Measurements from ENCODE around the gene GGT1.
A peak's percentile ranks its signal among the peaks of the same experiment; 100 is the strongest.
"Not testable (repeated sequence)": the region's sequence is repeated elsewhere in the genome, so short reads cannot be mapped to it uniquely, and the experiment has no call there.

Gene GGT1

DNA sequence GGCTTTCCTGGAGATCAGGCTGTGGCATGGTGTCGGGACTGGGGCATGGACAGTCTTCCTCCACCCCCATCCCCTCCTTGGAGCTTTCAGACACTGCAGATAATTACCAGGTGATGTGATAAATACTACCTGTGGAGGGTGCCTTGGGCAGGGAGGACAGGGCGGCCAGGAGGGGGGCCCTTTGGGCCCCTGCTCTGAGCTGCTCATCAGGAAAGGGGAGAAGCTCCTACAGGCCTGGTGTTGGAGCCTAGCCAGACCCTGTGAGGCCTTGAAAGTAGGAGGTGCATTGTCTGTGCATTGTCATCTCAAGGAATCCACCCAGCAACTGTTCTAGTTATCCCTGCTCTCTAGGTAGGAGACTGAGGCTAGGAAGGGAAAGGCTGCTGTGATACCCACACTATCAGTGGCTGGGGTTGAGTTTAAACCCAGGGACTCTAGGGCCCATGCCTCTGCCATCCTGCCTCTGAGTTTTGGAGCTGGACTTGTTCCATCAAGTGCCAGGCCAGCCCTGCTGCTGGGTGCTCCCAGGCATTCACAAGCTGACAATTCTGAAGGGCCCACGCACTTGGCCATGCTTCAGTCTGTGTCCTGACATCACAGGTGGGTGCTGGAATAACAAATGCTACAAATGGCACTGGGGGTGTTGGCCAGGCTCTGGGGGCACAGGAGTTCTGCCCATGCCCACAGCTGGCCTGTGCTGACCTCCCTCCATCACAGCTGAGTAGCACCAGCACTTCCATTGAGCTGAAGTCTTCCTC, 2.9 kb upstream of the GGT1 start:
- DNase-seq: not testable (repeated sequence)

- DNase-seq: no peak
Measured at GRCh38 chr22:24601217-24602104, 1.5 kb upstream of the GGT1 start.

DNA sequence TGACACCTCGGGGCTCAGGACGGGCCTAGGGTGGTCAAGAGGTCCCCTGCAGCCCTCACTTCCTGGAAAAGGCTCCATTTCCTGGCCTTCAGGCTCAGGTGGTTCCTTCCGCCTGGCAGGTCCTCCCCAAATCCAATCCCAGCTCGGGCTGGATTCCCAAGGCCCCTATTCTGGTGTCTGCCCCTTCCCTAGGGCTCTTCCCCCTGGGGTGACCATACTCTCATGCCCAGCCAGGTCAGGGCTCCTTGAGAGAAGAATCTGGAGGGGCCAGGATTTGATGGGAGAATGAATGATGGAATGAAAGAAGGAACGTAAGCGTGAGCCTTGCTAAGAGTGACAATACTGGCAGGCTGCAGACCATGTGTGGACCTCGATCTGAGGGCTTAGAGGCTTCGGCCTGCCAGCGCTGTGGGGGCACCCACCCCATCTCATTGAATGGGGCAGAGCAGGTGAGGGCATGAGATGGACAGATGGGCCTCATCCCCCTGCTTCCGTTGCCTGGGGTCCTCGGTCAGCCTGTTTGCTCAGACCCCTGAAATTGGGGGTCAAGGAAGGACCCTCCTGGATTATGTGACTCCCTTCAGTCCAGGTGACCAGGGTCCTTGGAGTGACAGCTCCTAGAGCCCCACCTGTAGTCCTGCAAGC, 766 bp upstream of the GGT1 start:
- not testable (repeated sequence) for DNase-seq

- DNase-seq: peak in 1 of 2 donors; percentile 52
Measured at GRCh38 chr22:24603770-24604629, 1.0 kb downstream of the GGT1 start.

DNA sequence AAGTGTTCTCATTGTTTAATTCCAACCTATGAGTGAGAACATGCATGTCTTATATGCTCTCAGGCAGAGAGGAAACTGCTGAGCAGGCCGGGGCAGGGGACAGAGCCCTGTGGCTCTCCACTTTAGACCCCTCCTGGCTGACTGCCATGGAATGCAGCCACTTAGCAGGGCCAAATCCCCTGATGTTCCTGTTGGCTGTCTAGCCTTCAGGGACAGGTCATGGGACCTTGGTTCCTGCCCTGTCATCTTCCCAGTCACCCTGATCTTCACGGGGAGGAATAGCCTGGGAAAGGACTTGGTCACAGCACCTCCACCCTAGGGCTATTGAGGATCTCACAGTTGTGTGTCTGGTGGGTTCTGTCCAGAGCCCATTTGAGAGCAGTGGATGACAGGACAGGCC, 3.3 kb downstream of the GGT1 start:
- not testable (repeated sequence) for DNase-seq

- DNase-seq: peak; percentile 42 to 58
Measured at GRCh38 chr22:24607429-24607983, 4.5 kb downstream of the GGT1 start.

- not testable (repeated sequence) for DNase-seq
Measured at GRCh38 chr22:24608327-24608726, 5.3 kb downstream of the GGT1 start.

GRCh38 chr22:24609888-24610287, 6.9 kb downstream of the GGT1 start:
- not testable (repeated sequence) for DNase-seq

- DNase-seq: not testable (repeated sequence)
Measured at GRCh38 chr22:24614794-24615193, 11.8 kb downstream of the GGT1 start.

DNA sequence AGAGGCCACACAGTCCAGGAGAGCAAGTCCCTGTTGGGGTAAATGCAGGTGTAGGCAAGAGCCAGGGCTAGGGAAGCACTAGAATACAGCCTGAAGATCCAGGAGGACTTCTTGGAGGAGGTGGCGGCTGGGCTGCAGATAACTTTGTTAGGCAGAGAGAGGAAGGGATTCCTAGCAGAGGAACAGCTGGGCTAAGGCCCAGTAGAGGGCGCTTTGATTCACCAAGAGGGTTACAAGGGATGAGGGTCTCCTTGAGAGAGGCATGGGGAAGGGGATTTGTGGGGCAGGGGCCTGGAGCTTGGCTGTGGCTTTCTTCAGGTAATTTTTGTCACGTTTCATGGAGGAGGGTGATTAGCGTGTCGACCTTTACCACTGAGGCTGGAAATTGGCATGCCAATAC, 18.3 kb downstream of the GGT1 start:
- not testable (repeated sequence) for DNase-seq

DNA sequence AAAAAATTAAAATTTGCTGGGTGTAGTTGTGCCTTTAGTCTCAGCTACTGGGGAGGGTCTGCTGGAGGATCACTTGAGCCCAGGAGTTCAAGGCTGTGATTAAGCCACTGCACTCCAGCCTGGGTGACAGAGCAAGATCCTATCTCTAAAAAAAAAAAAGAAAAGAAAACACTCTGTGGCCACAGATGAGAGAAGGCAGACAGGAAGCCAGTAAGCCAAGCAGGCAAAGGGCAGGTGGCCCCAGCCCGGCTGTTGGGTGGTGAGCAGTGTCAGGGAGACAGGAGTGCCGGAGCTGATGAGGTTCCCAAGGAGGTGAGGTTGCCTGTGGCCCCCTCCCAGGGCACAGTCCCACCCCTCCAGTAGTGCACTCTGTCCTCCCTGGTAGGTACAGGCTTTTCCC, 19.6 kb downstream of the GGT1 start:
- DNase-seq: peak in 1 of 2 donors; percentile 11

DNA sequence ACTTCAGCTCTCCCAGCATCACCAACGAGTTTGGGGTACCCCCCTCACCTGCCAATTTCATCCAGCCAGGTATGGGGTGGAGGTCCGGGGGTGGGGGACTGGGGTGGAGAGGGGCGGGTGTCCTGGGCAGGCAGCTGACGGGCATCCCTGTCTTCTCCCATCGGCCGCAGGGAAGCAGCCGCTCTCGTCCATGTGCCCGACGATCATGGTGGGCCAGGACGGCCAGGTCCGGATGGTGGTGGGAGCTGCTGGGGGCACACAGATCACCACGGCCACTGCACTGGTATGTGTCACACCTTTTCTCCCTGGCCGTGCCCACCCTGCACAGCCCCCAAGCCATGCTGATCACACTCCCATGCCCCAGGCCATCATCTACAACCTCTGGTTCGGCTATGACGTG, 24.9 kb downstream of the GGT1 start:
- not testable (repeated sequence) for DNase-seq

DNA sequence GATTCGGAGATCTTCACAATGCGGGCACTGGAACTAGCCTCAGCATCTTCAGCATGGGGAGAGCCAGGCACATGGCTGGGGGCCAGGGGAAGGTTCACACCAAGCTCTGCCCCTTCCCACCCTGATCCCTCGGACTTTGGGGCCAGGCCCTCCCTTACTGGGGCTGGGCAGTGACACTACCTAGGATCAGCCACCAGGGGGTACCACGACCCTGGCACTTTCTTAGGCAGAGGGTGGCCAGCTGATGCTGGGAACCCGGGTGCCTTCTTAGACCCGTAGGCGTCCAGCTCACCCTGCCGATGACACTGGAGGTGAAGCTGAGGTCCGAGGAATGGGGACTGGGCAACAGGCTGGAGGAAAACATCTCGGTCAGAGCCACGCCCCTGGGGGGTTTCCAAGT, 26.1 kb downstream of the GGT1 start:
- DNase-seq: not testable (repeated sequence)

DNA sequence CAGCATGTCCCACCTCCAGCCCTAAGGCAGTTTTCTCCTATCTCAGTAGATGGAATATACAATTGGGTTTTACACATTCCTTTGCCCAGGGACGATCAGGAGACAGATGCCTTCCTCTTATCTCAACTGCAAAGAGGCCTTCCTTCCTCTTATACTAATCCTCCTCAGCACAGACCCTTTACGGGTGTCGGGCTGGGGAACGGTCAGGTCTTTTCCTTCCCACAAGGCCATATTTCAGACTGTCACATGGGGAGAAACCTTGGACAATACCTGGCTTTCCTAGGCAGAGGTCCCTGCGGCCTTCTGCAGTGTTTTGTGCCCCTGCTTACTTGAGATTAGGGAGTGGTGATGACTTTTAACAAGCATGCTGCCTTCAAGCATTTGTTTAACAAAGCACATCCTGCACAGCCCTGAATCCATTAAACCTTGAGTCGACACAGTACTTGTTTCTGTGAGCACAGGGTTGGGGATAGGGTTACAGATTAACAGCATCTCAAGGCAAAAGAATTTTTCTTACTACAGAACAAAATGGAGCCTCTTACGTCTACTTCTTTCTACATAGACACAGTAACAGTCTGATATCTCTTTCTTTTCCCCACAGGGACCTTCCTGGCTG, 27.9 kb downstream of the GGT1 start:
- DNase-seq: not testable (repeated sequence)

DNA sequence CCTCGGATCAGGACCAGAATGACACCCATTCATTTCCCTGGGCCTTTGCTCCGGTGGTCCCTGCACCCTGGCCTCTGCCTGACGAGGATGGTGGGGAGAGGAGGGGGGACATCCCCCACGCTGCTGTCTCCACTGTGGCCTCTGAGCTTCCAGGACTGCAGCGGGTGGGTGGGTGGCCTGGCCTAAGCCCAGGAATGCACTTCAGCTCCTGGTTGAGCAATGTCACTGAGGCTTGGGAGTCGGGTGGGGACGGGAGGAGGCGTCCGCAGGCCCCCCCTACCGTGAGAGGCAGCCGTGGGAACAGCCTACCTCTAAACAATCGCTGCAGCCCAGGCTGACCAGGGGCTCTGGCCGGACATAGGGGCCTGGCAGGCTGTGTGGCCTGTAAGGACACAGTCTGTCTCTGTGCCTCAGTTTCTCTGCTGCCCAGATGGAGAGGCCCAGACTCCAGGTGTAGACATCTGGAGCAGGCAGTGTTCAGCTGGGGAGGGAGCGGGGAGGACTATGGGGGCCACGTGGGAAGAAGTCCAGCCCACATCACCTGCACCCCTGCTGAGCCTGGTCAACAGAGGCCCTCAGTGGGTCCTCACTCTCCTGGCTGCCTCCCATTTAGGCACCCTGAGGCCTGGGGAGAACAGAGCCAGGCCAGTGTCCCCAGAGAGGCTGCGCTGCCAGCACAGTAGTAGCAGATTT, 28.6 kb downstream of the GGT1 start:
- DNase-seq: not testable (repeated sequence)

GRCh38 chr22:24632642-24633041, 29.6 kb downstream of the GGT1 start:
- not testable (repeated sequence) for DNase-seq

DNA sequence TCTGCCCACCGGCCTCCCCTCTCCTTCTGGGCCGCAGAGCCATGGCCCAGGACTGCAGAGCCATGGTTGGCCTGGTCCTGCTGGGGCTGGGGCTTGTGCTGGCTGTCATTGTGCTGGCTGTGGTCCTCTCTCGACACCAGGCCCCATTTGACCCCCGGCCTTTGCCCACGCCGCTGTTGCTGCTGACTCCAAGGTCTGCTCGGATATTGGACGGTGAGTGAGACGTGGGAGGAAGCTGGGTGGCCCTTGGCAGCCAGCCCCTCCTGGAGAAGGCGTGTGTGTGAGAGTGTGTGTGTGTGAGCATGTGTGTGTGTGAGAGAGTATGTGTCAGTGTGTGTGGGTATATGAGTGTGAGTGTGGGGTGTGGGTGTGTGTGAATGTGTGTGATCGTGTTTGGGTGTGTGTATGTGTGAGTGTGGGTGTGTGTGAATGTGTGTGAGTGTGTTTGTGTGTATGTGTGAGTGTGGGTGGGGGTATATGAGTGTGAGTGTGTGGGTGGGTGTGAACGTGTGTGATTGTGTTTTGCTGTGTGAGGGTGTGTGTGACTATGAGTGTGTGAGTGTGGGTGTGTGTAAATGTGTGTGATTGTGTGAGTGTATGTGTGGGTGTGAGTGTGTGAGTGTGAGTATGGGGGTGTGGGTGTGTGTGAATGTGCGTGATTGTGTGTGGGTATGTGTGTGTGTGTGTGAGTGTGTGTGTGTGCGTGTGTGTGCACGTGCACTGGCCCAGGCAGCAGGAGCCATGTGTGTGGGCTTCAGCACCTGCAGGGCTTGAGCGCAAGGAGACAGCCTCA, 30.4 kb downstream of the GGT1 start:
- DNase-seq: not testable (repeated sequence)

DNA sequence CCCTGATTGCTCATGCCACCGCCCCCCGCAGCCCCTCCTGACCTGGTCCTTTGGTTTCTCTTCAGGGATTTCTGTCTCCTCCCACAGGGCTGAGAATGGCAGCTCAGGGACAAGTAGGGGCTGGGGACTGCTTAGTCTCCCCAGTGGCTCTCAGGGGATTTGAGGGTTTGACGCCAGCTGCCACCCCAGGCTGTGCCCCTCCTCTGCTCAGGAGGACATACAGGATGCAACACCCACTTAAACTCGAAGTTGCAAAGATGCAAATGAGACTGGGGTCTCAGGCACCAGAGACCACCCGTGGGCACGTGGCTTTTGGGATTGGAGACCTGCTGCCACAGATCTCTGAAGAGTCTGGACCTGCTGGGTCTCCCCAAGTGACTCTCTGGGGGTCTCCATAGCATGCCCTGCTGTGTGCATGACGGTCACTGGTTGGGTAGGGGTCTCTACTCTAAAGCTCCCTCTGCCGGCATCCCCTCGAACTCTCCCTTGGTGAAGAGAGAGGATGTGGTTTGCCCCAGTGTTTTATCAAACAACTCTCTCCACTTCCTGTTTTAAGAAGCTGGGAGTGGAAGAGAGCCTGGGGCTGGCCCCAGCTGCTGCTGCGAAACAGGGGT, 31.9 kb downstream of the GGT1 start:
- DNase-seq: not testable (repeated sequence)

DNA sequence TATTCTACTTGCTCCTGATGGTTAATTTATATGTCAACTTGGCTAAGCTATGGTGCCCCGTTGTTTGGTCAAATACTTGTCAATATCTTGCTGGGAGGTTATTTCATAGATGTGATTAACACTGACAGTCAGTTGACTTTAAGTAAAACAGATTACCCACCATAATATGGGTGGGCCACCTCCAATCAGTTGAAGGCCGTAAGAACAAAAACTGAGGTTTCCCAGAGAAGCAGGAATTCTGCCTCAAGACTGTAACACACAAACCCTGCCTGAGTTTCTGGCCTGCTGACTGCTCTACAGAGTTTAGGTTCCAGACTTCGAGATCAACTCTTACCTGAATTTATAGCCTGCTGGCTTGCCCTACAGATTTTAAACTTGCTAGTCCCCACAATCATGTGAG, 33.5 kb downstream of the GGT1 start:
- DNase-seq: not testable (repeated sequence)

DNA sequence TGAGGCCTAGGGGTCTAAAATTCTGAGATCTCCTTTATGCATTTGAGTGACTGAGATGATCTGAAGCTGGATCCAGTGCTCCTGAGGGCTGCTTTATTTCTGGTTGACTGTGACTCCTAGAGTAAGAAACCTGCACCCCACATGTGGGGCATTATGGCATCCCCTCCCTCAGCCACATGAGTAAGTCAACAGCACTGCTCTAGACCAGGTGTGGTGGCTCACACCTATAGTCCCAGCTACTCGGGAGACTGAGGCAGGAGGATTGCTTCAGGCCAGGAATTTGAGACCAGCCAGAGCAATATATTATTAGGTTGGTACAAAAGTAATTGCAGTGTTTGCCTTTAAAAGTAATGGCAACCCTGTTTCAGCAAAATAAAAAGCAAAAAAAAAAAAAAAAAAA, 39.3 kb downstream of the GGT1 start:
- DNase-seq: not testable (repeated sequence)
